GM21786 (cell line): ENCODE measurements around the gene PPP1R14D.

Experiments
- ATAC-seq: cut with Tn5 transposase; IDR thresholded peaks from one replicate; pipeline ENCODE4 v1.9.1; 2021; ENCODE audit not compliant: unreplicated experiment

PPP1R14D gene

GRCh38 chr15:40823572-40824343, 4.8 kb downstream of the PPP1R14D start:
- ATAC-seq, result no peak

GRCh38 chr15:40821195-40821594, 7.3 kb downstream of the PPP1R14D start:
- no peak for ATAC-seq

- no peak for ATAC-seq
These were observed 9.5 kb downstream of the PPP1R14D start for GRCh38 chr15:40819048-40819447.

DNA sequence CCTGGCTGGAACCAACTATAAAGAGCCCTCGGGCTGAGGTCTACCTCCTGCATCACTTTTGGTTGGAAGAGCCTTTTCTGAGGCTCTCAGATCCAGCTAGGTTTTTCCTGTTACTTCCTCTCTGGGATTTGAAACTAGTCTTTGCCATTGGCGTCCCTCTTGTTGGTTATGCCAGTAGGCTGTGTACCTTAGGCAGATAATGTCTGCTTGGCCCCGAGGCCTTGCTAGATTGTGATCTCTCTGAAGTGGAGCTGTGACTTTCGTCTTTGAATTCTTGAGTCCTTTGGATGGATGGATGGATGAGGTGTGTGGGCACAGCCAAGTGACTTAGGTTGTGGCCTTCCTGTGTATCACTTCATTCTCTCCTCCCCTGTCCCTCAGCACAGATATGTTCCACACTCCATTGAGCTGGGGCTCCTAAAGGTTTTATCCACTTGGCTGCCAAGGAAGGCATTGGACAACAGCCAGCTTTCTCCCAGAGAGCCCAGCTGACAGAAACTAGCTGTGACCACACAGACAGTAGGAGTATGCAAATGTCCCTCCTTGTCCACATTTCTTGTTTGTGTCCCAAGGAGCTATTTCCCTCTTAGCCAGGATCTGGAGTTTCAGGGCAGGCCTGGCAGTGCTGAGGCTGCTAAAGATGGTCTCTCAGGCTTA, 13.3 kb downstream of the PPP1R14D start:
- ATAC-seq, result no peak

- no peak for ATAC-seq
These were observed 15.6 kb downstream of the PPP1R14D start for GRCh38 chr15:40812721-40813425.

- ATAC-seq, result no peak
These were observed 19.6 kb downstream of the PPP1R14D start for GRCh38 chr15:40808861-40809450.

- no peak for ATAC-seq
These were observed 20.5 kb downstream of the PPP1R14D start for GRCh38 chr15:40807888-40808461.

- ATAC-seq, result peak; percentile 92
These were observed 21.2 kb downstream of the PPP1R14D start, which contains the start of the genes DNAJC17 and ZFYVE19 for GRCh38 chr15:40807028-40807887. Gene DNAJC17, minus strand, starts transcription at chr15:40807473. Its CDS starts 27 bp downstream, at chr15:40807446. Gene ZFYVE19, plus strand, starts transcription at chr15:40807089. Its CDS starts 501 bp downstream, at chr15:40807590.

GRCh38 chr15:40806672-40807027, 21.9 kb downstream of the PPP1R14D start:
- no peak for ATAC-seq

DNA sequence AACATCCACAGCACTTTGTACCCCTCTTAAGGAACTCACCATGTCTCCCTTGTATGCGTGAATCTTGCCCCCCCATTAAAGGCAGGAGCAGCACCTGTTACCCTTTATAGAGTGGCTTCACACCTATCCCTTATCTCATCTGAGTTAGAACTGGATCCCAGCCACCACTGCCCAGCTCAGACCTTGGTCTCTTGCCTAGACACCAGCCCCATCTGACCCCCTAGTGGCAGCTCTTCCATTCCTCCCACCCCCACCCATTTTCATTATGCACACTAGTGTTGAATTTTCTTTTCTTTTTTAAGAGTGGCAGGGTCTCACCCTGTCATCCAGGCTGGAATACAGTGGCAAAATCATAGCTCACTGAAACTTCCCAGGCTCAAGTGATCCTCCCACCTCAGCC, 24.8 kb downstream of the PPP1R14D start:
- ATAC-seq, result no peak

DNA sequence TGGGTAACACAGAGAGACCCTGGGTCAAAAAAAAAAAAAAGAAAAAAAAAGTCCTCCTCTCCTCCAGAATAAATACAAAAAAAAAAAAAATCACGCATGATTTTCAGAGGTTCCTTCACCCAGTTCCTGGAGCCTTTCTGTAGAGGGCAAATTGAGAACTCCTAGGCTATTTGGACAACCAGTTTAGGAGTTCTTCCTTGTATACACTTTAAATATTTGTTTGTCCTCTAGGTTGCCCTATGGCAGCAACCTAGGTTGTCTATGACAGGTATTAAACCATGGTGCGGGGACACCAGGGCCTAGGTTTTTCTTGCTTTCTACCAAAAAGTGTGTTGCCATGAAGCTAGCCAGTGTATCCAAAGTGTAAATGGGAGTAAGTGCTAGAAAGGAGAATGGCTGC, 25.4 kb downstream of the PPP1R14D start:
- ATAC-seq, result no peak

- no peak for ATAC-seq
These were observed 29.0 kb downstream of the PPP1R14D start for GRCh38 chr15:40799523-40799922.

DNA sequence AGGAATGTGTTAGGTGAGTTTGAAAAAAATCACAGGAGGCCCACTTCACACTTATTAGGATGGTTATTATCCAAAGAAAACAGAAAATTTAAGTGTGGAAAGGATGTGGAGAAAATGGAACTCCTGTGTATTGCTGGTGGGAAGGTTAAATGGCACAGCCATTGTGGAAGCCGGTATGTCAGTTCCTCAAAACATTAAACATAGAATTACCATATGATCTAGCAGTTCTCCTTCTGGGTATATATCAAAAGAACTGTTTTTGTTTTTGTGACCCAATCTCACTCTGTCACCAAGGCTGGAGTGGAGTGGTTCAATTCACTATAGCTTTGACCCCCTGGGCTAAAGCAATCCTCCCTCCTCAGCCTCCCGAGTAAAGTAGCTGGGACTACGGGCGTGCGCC, 32.0 kb downstream of the PPP1R14D start:
- no peak for ATAC-seq

GRCh38 chr15:40796041-40796440, 32.5 kb downstream of the PPP1R14D start:
- ATAC-seq, result no peak

DNA sequence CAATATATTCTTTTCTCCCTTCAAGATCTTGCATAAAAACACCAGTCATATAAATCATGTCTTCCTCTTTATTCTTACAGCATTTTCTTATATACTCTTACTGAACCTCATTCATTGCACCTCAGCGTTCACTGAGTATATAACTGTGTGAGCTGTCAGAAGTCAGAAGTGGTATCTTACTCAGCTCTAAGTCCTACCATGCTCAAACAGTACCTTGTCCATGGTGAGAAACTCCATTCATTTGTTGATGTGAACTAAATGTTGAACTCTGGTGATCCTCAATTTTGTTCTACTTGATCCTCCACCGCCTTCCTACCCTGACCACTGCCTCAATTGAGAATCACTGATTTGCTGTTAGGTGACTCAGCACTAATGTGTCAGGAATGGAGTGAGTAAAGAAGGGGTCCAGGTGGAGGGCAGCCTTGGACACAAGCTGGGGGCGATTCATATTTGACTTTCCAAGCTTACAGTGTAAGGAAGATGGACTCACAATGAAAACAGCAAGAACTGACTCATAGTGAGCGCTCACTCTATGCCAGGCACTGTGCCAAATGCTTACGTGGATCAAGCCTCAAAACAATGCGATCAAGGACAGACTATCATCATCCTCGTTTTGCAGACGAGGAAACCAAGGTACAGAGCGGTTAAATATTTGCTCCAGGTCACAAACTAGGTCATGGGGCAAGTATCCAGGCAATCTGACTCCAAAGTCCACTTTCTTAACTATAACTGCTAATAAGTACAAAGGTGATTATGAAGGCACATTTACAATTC, 35.1 kb downstream of the PPP1R14D start:
- no peak for ATAC-seq

DNA sequence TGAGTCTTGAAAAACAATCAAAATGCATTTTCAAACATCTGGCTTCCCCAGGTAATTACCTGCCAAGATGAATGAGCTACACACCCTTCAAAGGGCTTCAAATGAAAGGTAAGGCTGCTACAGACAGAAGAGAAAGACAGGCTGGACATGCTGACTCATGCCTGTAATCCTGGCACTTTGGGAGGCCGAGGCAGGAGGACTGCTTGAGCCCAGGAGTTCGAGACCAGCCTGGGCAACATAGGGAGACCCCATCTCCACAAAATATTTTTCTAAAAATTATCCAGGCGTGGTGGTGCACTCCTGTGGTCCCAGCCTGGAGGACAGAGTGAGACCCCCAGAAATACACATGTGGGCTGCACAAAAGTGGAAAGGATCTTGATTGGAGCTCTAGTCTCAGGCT, 36.1 kb downstream of the PPP1R14D start:
- no peak for ATAC-seq

- no peak for ATAC-seq
These were observed 37.8 kb downstream of the PPP1R14D start for GRCh38 chr15:40790718-40791117.

DNA sequence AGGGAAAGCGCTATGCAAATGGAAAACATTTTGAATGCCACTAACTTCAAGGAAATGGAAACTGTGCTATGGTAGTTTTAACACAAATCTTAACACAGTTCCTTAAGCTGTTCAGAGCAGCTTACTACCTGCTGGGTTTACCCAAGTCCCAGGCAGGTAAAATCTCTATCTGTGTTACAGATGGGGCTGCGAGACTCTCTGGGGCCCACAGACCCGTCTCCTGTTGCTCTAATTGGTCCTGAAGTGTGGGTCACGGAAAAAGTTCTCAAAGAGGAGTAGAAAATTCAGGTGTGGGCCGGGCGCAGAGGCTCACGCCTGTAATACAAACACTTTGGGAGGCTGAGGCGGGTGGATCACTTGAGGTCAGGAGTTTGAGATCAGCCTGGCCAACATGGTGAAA, 38.5 kb downstream of the PPP1R14D start:
- no peak for ATAC-seq

DNA sequence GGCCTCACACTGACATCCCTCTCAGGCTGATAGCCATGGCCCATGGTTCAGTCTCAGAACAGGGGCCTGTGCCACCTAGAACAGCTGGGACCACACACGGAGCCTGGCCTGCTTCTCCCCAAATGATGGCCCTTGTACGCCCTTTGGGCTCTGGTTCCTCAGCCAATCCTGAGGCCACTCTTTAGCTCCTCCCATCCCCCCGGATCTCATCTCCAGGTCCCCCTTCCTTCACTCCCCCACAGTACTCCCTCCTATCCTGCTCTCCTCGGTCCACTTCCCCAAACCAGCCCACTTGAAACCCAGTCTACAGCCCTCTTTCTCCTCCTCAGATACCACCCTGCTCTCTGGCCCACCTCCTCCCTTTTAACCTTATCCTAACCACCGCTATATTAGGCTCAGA, 39.4 kb downstream of the PPP1R14D start:
- ATAC-seq, result no peak
